Endothelial cell of umbilical vein (primary cell): ENCODE results near the gene NMNAT3. TPM values are rescaled to one million over a fixed set of nuclear protein-coding genes. Genes with fewer than 3 reads are reported as not detected.

Experiments used
- BruUV-seq: library from RNA; stranded (reverse); fragments of 400-500 nt; replicated peaks from 2 replicates; lab custom pipeline; 2021; lab: Mats Ljungman, UMichigan
- CTCF ChIA-PET: fragments of 300-600, 350-600 bp; sonication (Branson Sonifier 250); formaldehyde crosslinking; loops from one replicate; lab custom pipeline; 2021; ENCODE audit warnings: antibody characterized with exemption, inconsistent platforms; lab: Charles Lee
- POLR2A ChIA-PET: fragments of 300-600, 350-600 bp; sonication (Branson Sonifier 250); formaldehyde crosslinking; loops from one replicate; lab custom pipeline; 2021; ENCODE audit warnings: antibody characterized with exemption, inconsistent platforms; lab: Charles Lee
- DNase-seq: peaks from one replicate; pipeline ENCODE4 v3.0.0-alpha.2; 2011; ENCODE audit warnings: low read depth, low spot score
- FAIRE-seq: peaks from 2 replicates; lab custom pipeline; 2011; peaks lifted over from hg19 to GRCh38; lab: Jason Lieb, UNC
- H2AFZ ChIP-seq: 2 replicates; pipeline ENCODE4 v1.6.0; 2012; ENCODE audit warnings: low read depth, low read length, control low read depth, inconsistent platforms
- H3K27ac ChIP-seq: 2 replicates; pipeline ENCODE4 v1.5.1; 2011; ENCODE audit warnings: low read depth, mild to moderate bottlenecking, control low read depth, low read length, moderate library complexity; ENCODE audit not compliant: insufficient read depth
- H3K27me3 ChIP-seq, 2 experiments: 2 replicates each; pipeline versions ENCODE4 v1.6.0 to v1.6.1; 2011; ENCODE audit warnings: low read length in 2 of 2, mixed read lengths in 1 of 2; ENCODE audit not compliant: control insufficient read depth in 2 of 2, insufficient read depth in 2 of 2
- H3K36me3 ChIP-seq, 2 experiments: 2 replicates in 1 of 2; 3 replicates in 1 of 2; pipeline ENCODE4 v1.5.1; 2011; ENCODE audit warnings: low read length in 2 of 2, mild to moderate bottlenecking in 1 of 2, moderate library complexity in 1 of 2; ENCODE audit not compliant: control insufficient read depth in 2 of 2, insufficient read depth in 2 of 2; ENCODE audit errors: extremely low read depth in 1 of 2
- H3K4me1 ChIP-seq: 3 replicates; pipeline ENCODE4 v1.5.1; 2011; ENCODE audit warnings: mild to moderate bottlenecking, low read length; ENCODE audit not compliant: control insufficient read depth, insufficient read depth; ENCODE audit errors: extremely low read depth
- H3K4me2 ChIP-seq: 2 replicates; pipeline ENCODE4 v1.6.1; 2011; ENCODE audit warnings: low read length, control low read depth, mixed read lengths; ENCODE audit not compliant: insufficient read depth
- H3K4me3 ChIP-seq, 3 experiments: fragments of 200-600 bp in 1 of 3; sonication (generic), shearing (Covaris generic) in 1 of 3; replicated peaks in 1 of 3; 2 replicates each; pipeline ENCODE4 v1.5.1; 2011 to 2016; ENCODE audit warnings: control low read depth in 3 of 3, low read length in 3 of 3, mild to moderate bottlenecking in 2 of 3, inconsistent platforms in 1 of 3, low read depth in 1 of 3, moderate library complexity in 1 of 3; ENCODE audit not compliant: insufficient read depth in 1 of 3
- H3K79me2 ChIP-seq: 2 replicates; pipeline ENCODE4 v1.6.0; 2012; ENCODE audit warnings: low read length, inconsistent platforms; ENCODE audit not compliant: control insufficient read depth, insufficient read depth
- H3K9ac ChIP-seq: replicated peaks from 2 replicates; pipeline ENCODE3; 2011; ENCODE audit warnings: low read length, control low read depth; ENCODE audit not compliant: insufficient read depth; ENCODE audit errors: extremely low read depth
- H3K9me1 ChIP-seq: replicated peaks from 3 replicates; pipeline ENCODE4 v1.6.0; 2011; ENCODE audit warnings: mild to moderate bottlenecking, low read length; ENCODE audit not compliant: control insufficient read depth, insufficient read depth; ENCODE audit errors: extremely low read depth
- H3K9me3 ChIP-seq: replicated peaks from 2 replicates; pipeline ENCODE4 v1.5.1; 2012; ENCODE audit warnings: low read length, inconsistent platforms; ENCODE audit not compliant: control insufficient read depth, insufficient read depth
- H4K20me1 ChIP-seq: replicated peaks from 2 replicates; pipeline ENCODE3; 2011; ENCODE audit warnings: mild to moderate bottlenecking, low read length; ENCODE audit not compliant: control insufficient read depth, insufficient read depth; ENCODE audit errors: extremely low read depth
- CTCF ChIP-seq, 2 donors: IDR thresholded peaks; 1 replicate in 1 of 2; 2 replicates in 1 of 2; pipeline ENCODE4 v1.5.1; 2011; ENCODE audit warnings: low read length in 2 of 2, mild to moderate bottlenecking in 2 of 2, moderate library complexity in 2 of 2, control low read depth in 1 of 2, inconsistent platforms in 1 of 2, low read depth in 1 of 2; ENCODE audit not compliant: insufficient read depth in 1 of 2; ENCODE audit errors: extremely low read depth in 1 of 2
- EZH2 ChIP-seq: IDR thresholded peaks from 2 replicates; pipeline ENCODE4 v1.6.1; 2012; ENCODE audit warnings: borderline replicate concordance, low read depth, mild to moderate bottlenecking, moderate library complexity, low read length, inconsistent platforms; ENCODE audit not compliant: severe bottlenecking
- FOS ChIP-seq: IDR thresholded peaks from 2 replicates; pipeline ENCODE4 v1.6.1; 2011; ENCODE audit warnings: mild to moderate bottlenecking, low read length, moderate library complexity, borderline replicate concordance; ENCODE audit not compliant: insufficient read depth
- GATA2 ChIP-seq: IDR thresholded peaks from 2 replicates; pipeline ENCODE4 v1.7.0; 2011; ENCODE audit warnings: low read depth, mild to moderate bottlenecking, moderate library complexity, mixed read lengths, low read length; ENCODE audit not compliant: insufficient read length, insufficient read depth
- JUN ChIP-seq: IDR thresholded peaks from 2 replicates; pipeline ENCODE4 v1.6.1; 2011; ENCODE audit warnings: borderline replicate concordance, low read depth; ENCODE audit not compliant: insufficient read length, insufficient read depth
- MYC ChIP-seq: IDR thresholded peaks from one replicate; pipeline ENCODE4 v1.6.1; 2011; ENCODE audit warnings: mild to moderate bottlenecking, low read depth, low read length
- dilution Hi-C: fragments of 300-500 bp; cut with MboI; formaldehyde crosslinking; loops from one replicate; pipeline ENCODE4 v1.15.0; 2019; ENCODE audit warnings: low sequenced_read_pairs; ENCODE audit not compliant: extremely low pct_ligation_motif_present
- intact Hi-C: fragments of 100-400 bp; cut with micrococcal nuclease; formaldehyde crosslinking; loops from one replicate; pipeline ENCODE4 v1.10.0; 2022
- polyA plus RNA-seq, 4 experiments: library from polyadenylated mRNA; depleted of rRNA in 3 of 4; stranded (reverse) in 3 of 4; unstranded in 1 of 4; fragments of >200 nt; gene quantifications; 2 replicates each; pipeline versions ENCODE4 v1.2.1 to v1.2.3, GENCODE V29; 2011 to 2012; ENCODE audit warnings: missing spikeins in 1 of 4
- total RNA-seq: library from RNA; stranded (reverse); gene quantifications from 2 replicates; pipeline ENCODE4 v1.2.3, GENCODE V29; 2021

Gene NMNAT3
- total and polyA plus RNA-seq, 2 donors (not counting 3 experiments of a cell fraction or from before 2014, with no cell fraction given), result 0.59 to 0.60 TPM

GRCh38 chr3:139654637-139655365 is 23.0 kb downstream of the NMNAT3 start:
- no peak for DNase-seq
- intact Hi-C loops, result no loop called here
- no peaks in the 10 kb centered on the region for H3K36me3 ChIP-seq
- no peak for FAIRE-seq
- TF ChIP-seq GATA2 (no peak), JUN (no peak), EZH2 (no peak), MYC (no peak), FOS (no peak), CTCF (IDR thresholded peaks at IDR 0.05; ENCODE audit: extremely low read depth in 1 of 2, insufficient read depth in 1 of 2, low read depth in 1 of 2, low read length in 2 of 2) (no peak)
- CTCF ChIA-PET, result no interaction called here
- no peak overlapping the region for H3K4me2 ChIP-seq
- no peak overlapping the region for H3K4me3 ChIP-seq
- no peaks in the 10 kb centered on the region for H3K9me1 ChIP-seq
- dilution Hi-C loops, result no loop called here
- H3K79me2 ChIP-seq, result no peaks in the 10 kb centered on the region
- H2AFZ ChIP-seq, result no peak overlapping the region
- no peak overlapping the region for H3K9ac ChIP-seq
- no peaks in the 10 kb centered on the region for H3K4me1 ChIP-seq
- no peak overlapping the region for H3K27ac ChIP-seq
- no TSS peak for BruUV-seq
- H4K20me1 ChIP-seq, result no peaks in the 10 kb centered on the region
- H3K9me3 ChIP-seq, result no peaks in the 10 kb centered on the region
- POLR2A ChIA-PET, result no interaction called here
- no peaks in the 10 kb centered on the region for H3K27me3 ChIP-seq
